Ovary (tissue), 9 donors: Measurements from ENCODE around the gene CCDC167. TPM values are rescaled to one million over a fixed set of nuclear protein-coding genes. Genes with fewer than 3 reads are reported as not detected.

Experiments used
- DNase-seq, 5 donors: peaks; one replicate each; pipeline ENCODE4 v3.0.0-alpha.2; 2019 to 2020
- H3K27ac ChIP-seq, 2 donors: fragments of 200-600 bp; one replicate each; pipeline versions ENCODE4 v1.5.1 to v1.8.0; 2019 to 2022
- H3K27me3 ChIP-seq: fragments of 200-600 bp; one replicate; pipeline ENCODE4 v1.8.0; 2022
- H3K36me3 ChIP-seq: fragments of 200-600 bp; sonication (generic); one replicate; pipeline ENCODE4 v1.5.1; 2019
- H3K4me1 ChIP-seq: one replicate; pipeline ENCODE4 v1.8.1; 2013; ENCODE audit warnings: mild to moderate bottlenecking, moderate library complexity; ENCODE audit not compliant: insufficient read depth
- H3K4me3 ChIP-seq: fragments of 200-600 bp; sonication (generic); one replicate; pipeline ENCODE4 v1.5.1; 2017
- H3K9me3 ChIP-seq, 2 donors: fragments of 200-600 bp in 1 of 2; sonication (generic) in 1 of 2; one replicate each; pipeline versions ENCODE4 v1.5.1 to v1.8.1; 2013 to 2019; ENCODE audit warnings: mild to moderate bottlenecking in 1 of 2, moderate library complexity in 1 of 2
- EP300 ChIP-seq: sonication (generic); formaldehyde crosslinking; IDR thresholded peaks from one replicate; pipeline ENCODE4 v1.6.1; 2017; ENCODE audit warnings: antibody characterized with exemption
- POLR2A ChIP-seq: fragments of 450-650 bp; IDR thresholded peaks from one replicate; pipeline ENCODE4 v1.6.1; 2017; ENCODE audit warnings: antibody characterized with exemption, mild to moderate bottlenecking, moderate library complexity
- WGBS, 3 donors: extraction: QIAGEN DNeasy Blood & Tissue Kit in 1 of 3; methylation state at CpG; one replicate each; pipeline versions ENCODE4 v1.1.5 to v1.1.7; 2013 to 2017; 5-methylcytosine and 5-hydroxymethylcytosine counted together
- intact Hi-C, 4 donors: fragments of 100-400 bp; cut with DNase I; formaldehyde crosslinking; loops; one replicate each; pipeline versions ENCODE4 v1.11.0 to v1.15.1; 2022 to 2023
- polyA plus RNA-seq, 2 donors: library from polyadenylated mRNA; stranded (reverse); fragments of 200-250 nt in 1 of 2; fragments of 350-450 nt in 1 of 2; fragmentation: Illumina TruSeq in 1 of 2; extraction: RNeasy Lipid Tissue Mini Kit (QIAGEN cat#74804) in 1 of 2; gene quantifications; one replicate each; pipeline ENCODE4 v1.2.3, GENCODE V29; 2013 to 2014
- total RNA-seq, 7 donors: library from RNA; depleted of rRNA in 2 of 7; stranded (reverse); fragments of >200 nt in 2 of 7; fragmentation: NEBNext Ultra II Directional in 3 of 7; extraction: Animal tissue kit (Norgen Biotek cat#: 25700) in 3 of 7; gene quantifications; one replicate each; pipeline versions ENCODE4 v1.1.0 to v1.2.4, GENCODE V29; 2016 to 2023
- TF ChIP-seq, protein P1 (sequence below), 3 donors: fragments of 450-650 bp in 2 of 3; fragments of 200-600 bp in 1 of 3; IDR thresholded peaks; one replicate each; pipeline versions ENCODE4 v1.5.1 to v1.8.0; 2016 to 2022; ENCODE audit warnings: antibody characterized with exemption in 3 of 3, mild to moderate bottlenecking in 1 of 3
- donor health status: DM: no; HTN: no; CAD: no; lungs with moderate emphysema.
- donor health status: DM: no; HTN: no; CAD: no.
- donor health status: Bipolar disorder and iron deficiency.
- donor health status: DM: yes; HTN: yes; CAD: no.
- donor health status: DM: no; HTN: no; CAD: no.
- donor health status: DM: yes; HTN: yes; CAD: no.

Gene CCDC167
- total and polyA plus RNA-seq, 9 donors: 4.4 to 21.9 (median 9.0) TPM

DNA sequence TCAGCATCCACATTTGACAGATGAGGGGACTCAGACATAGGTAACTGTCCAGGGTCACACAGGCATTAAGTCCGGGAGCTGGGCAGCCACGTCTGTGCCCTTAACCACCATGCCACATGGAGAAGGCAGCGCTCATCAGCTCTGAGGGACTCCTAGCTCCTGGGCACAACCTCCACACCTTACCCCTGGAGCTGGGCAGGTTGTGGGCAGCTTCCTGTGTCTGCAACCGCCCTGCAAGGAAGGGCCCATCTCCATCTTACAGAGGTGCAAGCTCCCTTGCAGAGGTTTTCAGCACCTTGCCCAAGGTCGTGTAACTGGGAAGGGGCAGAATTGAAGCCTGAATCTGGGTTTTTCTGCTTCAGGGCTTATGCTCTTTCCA is 7.9 kb downstream of the CCDC167 start:
- H3K4me1 ChIP-seq: peaks cover 5% of the 10 kb centered on the region
- no peaks in the 10 kb centered on the region for H3K36me3 ChIP-seq
- DNase-seq: peak in 1 of 5 donors; percentile 5
- no peaks in the 10 kb centered on the region for H3K27me3 ChIP-seq
- WGBS, 3 donors: 79 to 88% (median 88%) methylated on average over 5 of the region's 5 CpGs
- no peak overlapping the region for H3K27ac ChIP-seq
- intact Hi-C loops: loop anchor here in 1 of 4 donors (5.0 kb wide), 1 partner anchor 200 kb away; no protein-coding TSS in a partner anchor
- H3K4me3 ChIP-seq: no peak overlapping the region
- H3K9me3 ChIP-seq: no peaks in the 10 kb centered on the region
- no peak for TF ChIP-seq EP300
- TF ChIP-seq, protein P1, sequence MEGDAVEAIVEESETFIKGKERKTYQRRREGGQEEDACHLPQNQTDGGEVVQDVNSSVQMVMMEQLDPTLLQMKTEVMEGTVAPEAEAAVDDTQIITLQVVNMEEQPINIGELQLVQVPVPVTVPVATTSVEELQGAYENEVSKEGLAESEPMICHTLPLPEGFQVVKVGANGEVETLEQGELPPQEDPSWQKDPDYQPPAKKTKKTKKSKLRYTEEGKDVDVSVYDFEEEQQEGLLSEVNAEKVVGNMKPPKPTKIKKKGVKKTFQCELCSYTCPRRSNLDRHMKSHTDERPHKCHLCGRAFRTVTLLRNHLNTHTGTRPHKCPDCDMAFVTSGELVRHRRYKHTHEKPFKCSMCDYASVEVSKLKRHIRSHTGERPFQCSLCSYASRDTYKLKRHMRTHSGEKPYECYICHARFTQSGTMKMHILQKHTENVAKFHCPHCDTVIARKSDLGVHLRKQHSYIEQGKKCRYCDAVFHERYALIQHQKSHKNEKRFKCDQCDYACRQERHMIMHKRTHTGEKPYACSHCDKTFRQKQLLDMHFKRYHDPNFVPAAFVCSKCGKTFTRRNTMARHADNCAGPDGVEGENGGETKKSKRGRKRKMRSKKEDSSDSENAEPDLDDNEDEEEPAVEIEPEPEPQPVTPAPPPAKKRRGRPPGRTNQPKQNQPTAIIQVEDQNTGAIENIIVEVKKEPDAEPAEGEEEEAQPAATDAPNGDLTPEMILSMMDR (IDR thresholded peaks at IDR 0.05): no peak
- TF ChIP-seq POLR2A: no peak

DNA sequence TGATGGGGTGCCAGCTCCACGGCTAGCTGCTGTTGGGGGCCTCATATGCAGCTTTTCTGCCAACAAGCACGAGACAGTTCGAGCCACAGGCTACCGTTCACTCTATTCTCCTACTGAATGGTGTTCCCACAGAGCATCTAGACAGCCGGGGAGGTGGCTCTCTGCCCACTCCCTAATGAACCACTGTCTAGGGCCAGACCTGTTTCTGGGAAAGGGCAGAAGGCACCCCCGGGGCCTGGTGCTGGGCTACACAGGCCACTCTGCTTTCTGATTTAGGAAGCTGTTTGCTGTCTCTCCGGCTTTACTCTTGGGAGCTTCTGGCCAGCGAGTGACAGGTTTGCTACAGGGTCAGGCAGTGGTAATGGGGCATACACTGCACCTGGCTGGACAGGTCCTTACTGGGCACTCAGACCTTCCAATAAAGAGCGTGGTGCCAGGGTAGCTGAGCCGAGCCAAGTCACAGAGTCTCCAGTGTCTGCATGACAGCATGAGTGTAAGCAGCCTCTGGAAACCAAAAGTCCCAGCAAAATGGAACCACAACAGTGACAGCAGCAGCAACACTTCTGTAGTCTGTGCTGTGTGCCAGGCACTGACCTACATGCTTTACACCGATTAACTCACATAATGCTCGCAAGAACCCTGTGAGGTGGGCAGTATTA is 8.4 kb downstream of the CCDC167 start:
- intact Hi-C loops: loop anchor here in 1 of 4 donors (5.0 kb wide), 1 partner anchor 201 kb away; no protein-coding TSS in a partner anchor
- no peak overlapping the region for H3K27ac ChIP-seq
- peaks cover 5% of the 10 kb centered on the region for H3K4me1 ChIP-seq
- no peaks in the 10 kb centered on the region for H3K9me3 ChIP-seq
- no peaks in the 10 kb centered on the region for H3K27me3 ChIP-seq
- no peaks in the 10 kb centered on the region for H3K36me3 ChIP-seq
- WGBS, 3 donors: 61 to 76% (median 73%) methylated on average over 12 of the region's 12 CpGs
- no peak for TF ChIP-seq POLR2A
- no peak for TF ChIP-seq EP300
- TF ChIP-seq, protein P1 (IDR thresholded peaks at IDR 0.05): no peak
- DNase-seq: peak in 1 of 5 donors; percentile 21
- no peak overlapping the region for H3K4me3 ChIP-seq

DNA sequence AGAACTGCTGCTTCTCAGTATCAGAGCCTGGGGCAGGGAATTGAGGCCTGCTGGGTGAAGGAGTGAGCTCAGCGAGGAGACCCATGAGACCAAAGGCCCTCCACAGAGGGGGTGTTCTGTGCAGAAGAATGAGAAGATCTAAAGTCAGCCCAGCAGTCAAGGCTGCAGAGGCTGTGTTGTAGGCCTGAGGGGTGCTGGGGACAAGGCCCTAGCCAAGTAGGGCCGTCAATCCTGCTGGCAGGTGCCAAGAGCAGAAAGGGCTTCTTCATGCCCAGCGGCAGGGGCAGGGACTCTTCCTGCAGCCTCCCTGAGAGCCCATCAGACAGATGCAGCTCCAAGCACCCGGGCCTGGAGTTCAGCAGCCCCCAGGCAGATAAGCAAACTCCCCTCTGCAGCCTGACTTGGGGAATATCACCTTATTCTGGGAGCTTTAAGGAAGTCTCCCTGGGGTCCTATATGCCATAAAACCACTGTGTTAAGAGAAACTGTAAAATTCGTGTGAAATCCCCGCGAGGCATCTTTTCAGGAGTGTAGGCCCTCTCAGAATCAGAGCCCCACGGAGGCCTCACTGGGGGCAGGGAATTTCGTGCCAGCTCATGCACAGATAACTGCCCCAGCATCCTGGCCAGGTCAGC is 9.0 kb downstream of the CCDC167 start:
- Histone ChIP-seq H3K4me1 (peaks cover 5% of the 10 kb centered on the region), H3K36me3 (no peaks in the 10 kb centered on the region), H3K27ac (no peak overlapping the region), H3K9me3 (no peaks in the 10 kb centered on the region), H3K27me3 (no peaks in the 10 kb centered on the region), H3K4me3 (no peak overlapping the region)
- TF ChIP-seq EP300 (no peak), POLR2A (no peak)
- TF ChIP-seq, protein P1 (IDR thresholded peaks at IDR 0.05): no peak
- intact Hi-C loops: loop anchor here in 1 of 4 donors (5.0 kb wide), 1 partner anchor 202 kb away; no protein-coding TSS in a partner anchor
- DNase-seq: peak in 1 of 5 donors; percentile 10
- 76 to 80% (median 76%) methylated on average over 9 of the region's 9 CpGs for WGBS, 3 donors

DNA sequence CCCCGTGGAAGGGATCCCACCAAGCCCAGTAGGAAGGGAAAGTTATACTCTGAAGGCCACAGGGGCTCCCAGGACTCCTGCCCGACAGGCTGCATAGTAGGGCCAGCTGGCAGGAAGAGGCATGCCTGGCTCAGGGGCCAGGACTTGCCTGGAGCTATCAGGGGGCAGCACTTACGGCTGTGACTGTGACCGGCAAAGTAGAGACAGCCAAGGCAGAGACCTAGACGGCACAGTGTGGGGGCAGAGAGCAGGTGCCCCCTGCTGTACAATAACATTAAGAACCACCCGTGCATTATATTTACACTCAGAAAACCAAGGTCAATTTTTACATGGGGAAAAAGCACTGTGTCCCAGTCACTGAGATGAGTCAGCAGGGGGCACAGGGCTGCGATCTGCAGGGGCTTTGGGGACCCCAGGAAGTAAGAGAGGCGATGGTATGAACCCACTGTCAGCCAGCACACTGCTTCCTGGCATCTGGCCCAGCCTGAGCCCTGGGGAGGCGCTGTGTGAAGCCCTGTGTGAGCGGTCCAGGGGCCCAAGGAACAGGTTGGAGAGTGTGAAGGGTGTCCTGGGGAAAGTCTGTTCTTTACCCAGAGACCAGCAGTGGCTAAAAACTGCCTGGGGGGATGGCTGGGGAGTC is 9.9 kb downstream of the CCDC167 start:
- WGBS, 3 donors: 44 to 49% (median 49%) methylated on average over 9 to 10 of the region's 10 CpGs
- Histone ChIP-seq H3K4me3 (no peak overlapping the region), H3K9me3 (no peaks in the 10 kb centered on the region), H3K4me1 (peaks cover 5% of the 10 kb centered on the region), H3K27ac (no peak overlapping the region), H3K27me3 (no peaks in the 10 kb centered on the region), H3K36me3 (no peaks in the 10 kb centered on the region)
- DNase-seq: peak in 2 of 5 donors; percentile 23 to 51
- intact Hi-C loops: loop anchor here in 2 of 4 donors (5.0 to 10.0 kb wide), 3 partner anchors 202 to 1005 kb away; partner anchors contain the start of gene MDGA1 (in 1 of the 2)
- TF ChIP-seq EP300: no peak
- no peak for TF ChIP-seq POLR2A
- TF ChIP-seq, protein P1 (IDR thresholded peaks at IDR 0.05): no peak
